ENCODE results near the gene SORCS2. TPM values are rescaled to one million over a fixed set of nuclear protein-coding genes. Genes with fewer than 3 reads are reported as not detected.

Gene SORCS2
- polyA plus RNA-seq, 1 donor from 2014 or later, result not detected

- H3K9me3 Mint-ChIP-seq, result peaks cover 0 to 6% (median 0%) of the 10 kb centered on the region in 3 donors
- H3K36me3 Mint-ChIP-seq, result no peaks in the 10 kb centered on the region
Observed at GRCh38 chr4:7311205-7311604, 118.9 kb downstream of the SORCS2 start.

GRCh38 chr4:7312691-7313090 is 120.4 kb downstream of the SORCS2 start:
- Mint-ChIP-seq H3K36me3 (no peaks in the 10 kb centered on the region), H3K4me1 (no peaks in the 10 kb centered on the region), H3K27me3 (peaks cover 3% of the 10 kb centered on the region), H3K4me3 (no peak overlapping the region), H3K27ac (no peak overlapping the region), H3K9me3 (peaks cover 0 to 6% (median 0%) of the 10 kb centered on the region in 3 donors)

More at GRCh38 chr4:7311205-7311604, 118.9 kb downstream of the SORCS2 start:
- Mint-ChIP-seq H3K27ac (no peak overlapping the region), H3K27me3 (peaks cover 3% of the 10 kb centered on the region), H3K4me1 (no peaks in the 10 kb centered on the region), H3K4me3 (no peak overlapping the region)

GRCh38 chr4:7313347-7313811 is 121.0 kb downstream of the SORCS2 start:
- H3K27ac Mint-ChIP-seq, result peak overlapping the region in 1 of 3 donors; percentile 71
- peaks cover 3% of the 10 kb centered on the region for H3K27me3 Mint-ChIP-seq
- H3K9me3 Mint-ChIP-seq, result peaks cover 0 to 6% (median under 1%) of the 10 kb centered on the region in 3 donors
- no peaks in the 10 kb centered on the region for H3K36me3 Mint-ChIP-seq
- no peaks in the 10 kb centered on the region for H3K4me1 Mint-ChIP-seq
- no peak overlapping the region for H3K4me3 Mint-ChIP-seq

GRCh38 chr4:7313991-7314390 is 121.7 kb downstream of the SORCS2 start:
- no peaks in the 10 kb centered on the region for H3K4me1 Mint-ChIP-seq
- H3K27ac Mint-ChIP-seq, result peak overlapping the region in 1 of 3 donors; percentile 71
- H3K9me3 Mint-ChIP-seq, result peaks cover 3 to 6% (median 6%) of the 10 kb centered on the region in 3 donors
- H3K4me3 Mint-ChIP-seq, result no peak overlapping the region
- H3K36me3 Mint-ChIP-seq, result no peaks in the 10 kb centered on the region
- no peaks in the 10 kb centered on the region for H3K27me3 Mint-ChIP-seq

- Mint-ChIP-seq H3K4me3 (no peak overlapping the region), H3K9me3 (peaks cover 4 to 10% (median 7%) of the 10 kb centered on the region in 3 donors), H3K27me3 (no peaks in the 10 kb centered on the region), H3K36me3 (peaks cover 2% of the 10 kb centered on the region), H3K4me1 (no peaks in the 10 kb centered on the region), H3K27ac (no peak overlapping the region)
Observed at GRCh38 chr4:7315286-7315685, 122.9 kb downstream of the SORCS2 start.

GRCh38 chr4:7315935-7316334 is 123.6 kb downstream of the SORCS2 start:
- Mint-ChIP-seq H3K27me3 (no peaks in the 10 kb centered on the region), H3K4me3 (peak overlapping the region in 1 of 4 donors; percentile 34), H3K27ac (no peak overlapping the region), H3K9me3 (peaks cover 4 to 10% (median 9%) of the 10 kb centered on the region in 3 donors), H3K36me3 (peaks cover 2% of the 10 kb centered on the region), H3K4me1 (no peaks in the 10 kb centered on the region)

GRCh38 chr4:7319024-7319423 is 126.7 kb downstream of the SORCS2 start:
- Mint-ChIP-seq H3K36me3 (peaks cover 2% of the 10 kb centered on the region), H3K4me1 (no peaks in the 10 kb centered on the region), H3K27me3 (no peaks in the 10 kb centered on the region), H3K27ac (no peak overlapping the region), H3K4me3 (peak overlapping the region in 1 of 4 donors; percentile 3), H3K9me3 (peaks cover 5 to 14% (median 9%) of the 10 kb centered on the region in 3 donors)

GRCh38 chr4:7320206-7320797 is 128.0 kb downstream of the SORCS2 start:
- no peak overlapping the region for H3K27ac Mint-ChIP-seq
- peaks cover 5 to 14% (median 9%) of the 10 kb centered on the region in 3 donors for H3K9me3 Mint-ChIP-seq
- H3K36me3 Mint-ChIP-seq, result peaks cover 2% of the 10 kb centered on the region
- no peaks in the 10 kb centered on the region for H3K4me1 Mint-ChIP-seq
- H3K4me3 Mint-ChIP-seq, result peak overlapping the region in 1 of 4 donors; percentile 17
- no peaks in the 10 kb centered on the region for H3K27me3 Mint-ChIP-seq

- H3K4me3 Mint-ChIP-seq, result no peak overlapping the region
- peaks cover 0 to 2% (median 0%) of the 10 kb centered on the region in 3 donors for H3K4me1 Mint-ChIP-seq
- no peaks in the 10 kb centered on the region for H3K27me3 Mint-ChIP-seq
- H3K9me3 Mint-ChIP-seq, result peaks cover 4 to 14% (median 5%) of the 10 kb centered on the region in 3 donors
- H3K36me3 Mint-ChIP-seq, result peaks cover 2% of the 10 kb centered on the region
- no peak overlapping the region for H3K27ac Mint-ChIP-seq
Observed at GRCh38 chr4:7322166-7322991, 130.0 kb downstream of the SORCS2 start.

- Mint-ChIP-seq H3K4me1 (peaks cover 0 to 2% (median 0%) of the 10 kb centered on the region in 3 donors), H3K36me3 (peaks cover 2% of the 10 kb centered on the region), H3K9me3 (peaks cover 4 to 13% (median 5%) of the 10 kb centered on the region in 3 donors), H3K4me3 (no peak overlapping the region), H3K27me3 (no peaks in the 10 kb centered on the region), H3K27ac (no peak overlapping the region)
Observed at GRCh38 chr4:7323461-7323871, 131.1 kb downstream of the SORCS2 start.

- Mint-ChIP-seq H3K9me3 (peaks cover 2 to 7% (median 4%) of the 10 kb centered on the region in 3 donors), H3K4me3 (no peak overlapping the region), H3K27me3 (no peaks in the 10 kb centered on the region), H3K36me3 (peaks cover 2% of the 10 kb centered on the region), H3K27ac (no peak overlapping the region), H3K4me1 (peaks cover 0 to 2% (median 0%) of the 10 kb centered on the region in 3 donors)
Observed at GRCh38 chr4:7323872-7324650, 131.7 kb downstream of the SORCS2 start.

GRCh38 chr4:7324651-7325121 is 132.3 kb downstream of the SORCS2 start:
- Mint-ChIP-seq H3K27ac (no peak overlapping the region), H3K27me3 (no peaks in the 10 kb centered on the region), H3K4me1 (peaks cover 0 to 2% (median 0%) of the 10 kb centered on the region in 3 donors), H3K4me3 (no peak overlapping the region), H3K36me3 (no peaks in the 10 kb centered on the region), H3K9me3 (peaks cover 2 to 4% (median 4%) of the 10 kb centered on the region in 3 donors)

GRCh38 chr4:7325541-7325940 is 133.2 kb downstream of the SORCS2 start:
- Mint-ChIP-seq H3K27ac (peak overlapping the region in 1 of 3 donors; percentile 27), H3K4me1 (peaks cover 0 to 2% (median 0%) of the 10 kb centered on the region in 3 donors), H3K36me3 (no peaks in the 10 kb centered on the region), H3K4me3 (no peak overlapping the region), H3K9me3 (peaks cover 0 to 4% (median 2%) of the 10 kb centered on the region in 3 donors), H3K27me3 (no peaks in the 10 kb centered on the region)

- Mint-ChIP-seq H3K27me3 (no peaks in the 10 kb centered on the region), H3K27ac (no peak overlapping the region), H3K4me3 (no peak overlapping the region), H3K4me1 (peaks cover 0 to 2% (median 0%) of the 10 kb centered on the region in 3 donors), H3K36me3 (no peaks in the 10 kb centered on the region), H3K9me3 (peaks cover 0 to 2% (median under 1%) of the 10 kb centered on the region in 3 donors)
Observed at GRCh38 chr4:7326306-7326692, 134.0 kb downstream of the SORCS2 start.
